Endometrial microvascular endothelial cells (primary cell): ENCODE measurements around the gene RIN1. TPM values are rescaled to one million over a fixed set of nuclear protein-coding genes. Genes with fewer than 3 reads are reported as not detected.

Experiments
- in situ Hi-C: cut with HindIII; loops from 2 replicates; pipeline ENCODE4 v1.10.0; 2017; ENCODE audit warnings: low sequenced_read_pairs, low pct_unique_long_range_greater_than_20kb; ENCODE audit errors: inconsistent ontology term
- total RNA-seq: library from RNA; depleted of rRNA; stranded (reverse); fragments of >200 nt; gene quantifications from one replicate; pipeline ENCODE4 v1.2.3, GENCODE V29; 2015; ENCODE audit errors: inconsistent ontology term

RIN1 gene
- total RNA-seq, 1 donor from 2014 or later = 15.5 TPM

DNA sequence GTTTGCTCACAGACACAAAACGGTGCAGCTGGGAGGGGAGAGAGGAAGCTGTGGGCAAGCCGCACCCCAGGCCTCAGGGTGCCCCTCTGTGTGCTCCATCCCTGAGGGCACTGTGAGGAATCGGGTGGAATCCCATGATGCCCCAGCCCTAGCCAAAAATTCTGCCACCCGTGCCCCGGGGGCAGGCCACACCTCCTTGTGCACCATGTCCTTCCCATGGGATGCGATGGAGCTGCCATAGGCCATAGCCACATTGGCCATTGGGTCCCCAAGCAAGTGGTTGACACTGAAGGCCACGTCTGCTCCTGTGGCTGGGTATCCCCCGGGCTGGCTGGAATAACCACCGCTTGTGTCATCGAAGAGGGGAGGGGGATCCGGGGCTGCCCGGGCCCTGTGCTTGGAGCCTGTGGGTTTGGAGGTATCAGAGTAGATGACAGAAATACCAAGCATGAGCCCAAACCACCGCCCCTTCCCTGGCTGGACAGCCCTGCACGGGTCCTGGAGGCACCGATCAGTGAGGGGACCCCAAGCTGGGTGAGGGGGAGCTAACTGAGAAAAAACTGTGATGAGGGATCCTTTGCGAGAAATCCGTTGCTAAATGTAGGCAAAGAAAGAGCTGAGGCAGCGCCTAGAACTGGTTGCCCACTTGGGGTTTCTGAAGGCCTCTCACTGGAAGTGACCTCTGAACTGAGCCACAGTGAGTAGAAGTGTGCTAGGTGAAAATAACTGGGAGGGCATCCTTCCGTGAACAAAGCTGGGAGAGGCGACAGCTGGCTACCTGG is 48.2 kb downstream of the RIN1 start:
- in situ Hi-C loops = no loop called here

DNA sequence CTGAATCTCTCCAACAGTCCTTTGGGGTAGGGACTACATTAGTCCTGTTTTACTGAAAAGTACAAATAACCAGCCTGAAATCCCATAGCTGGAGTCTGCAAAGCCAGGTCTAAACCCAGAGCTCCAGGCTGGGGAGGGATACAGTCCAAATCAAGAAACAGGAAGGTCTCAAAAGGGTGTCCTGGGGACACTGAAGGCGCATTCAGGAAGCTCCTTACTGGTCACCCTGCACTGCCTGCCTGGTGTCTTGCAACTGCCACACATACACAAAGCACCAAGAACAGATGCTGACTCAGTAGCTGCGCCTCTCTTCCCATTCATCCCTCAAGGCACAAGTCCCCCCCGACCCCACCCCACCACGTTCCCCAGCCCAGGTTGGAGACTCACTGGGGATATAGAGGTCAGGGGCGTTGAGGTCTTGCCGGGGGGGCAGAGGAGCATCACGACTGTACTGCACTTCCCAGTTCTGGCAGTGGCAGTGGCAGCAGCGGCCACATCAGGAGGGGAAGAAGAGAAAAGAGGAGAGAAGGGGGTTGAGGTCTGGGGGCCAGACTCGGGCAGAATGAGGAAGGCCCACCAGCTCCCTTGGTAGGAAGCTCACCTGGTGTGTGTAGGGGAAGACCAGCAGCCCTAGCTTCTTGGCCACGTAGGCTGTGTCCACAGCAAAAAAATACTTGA is 48.9 kb downstream of the RIN1 start:
- in situ Hi-C loops = no loop called here

DNA sequence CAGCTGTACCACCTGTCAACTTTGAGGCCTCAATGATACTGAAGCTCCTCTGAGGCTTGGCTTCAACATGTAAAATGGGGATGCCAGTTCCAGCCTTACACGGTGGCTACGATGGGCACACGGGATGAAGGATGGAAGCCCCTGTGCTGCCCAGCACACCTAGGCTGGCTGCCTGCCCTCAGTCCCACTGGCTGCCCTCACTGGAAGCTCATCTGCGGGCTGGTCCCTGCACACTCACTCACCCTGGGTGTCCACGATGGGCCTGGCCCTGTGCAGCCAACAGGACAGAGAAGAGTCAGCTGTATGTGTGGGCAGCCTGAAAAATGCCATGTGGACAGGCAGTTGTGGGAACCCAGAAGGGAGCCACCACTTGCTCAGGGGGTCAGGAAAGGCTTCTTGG is 49.5 kb downstream of the RIN1 start:
- in situ Hi-C loops = no loop called here

DNA sequence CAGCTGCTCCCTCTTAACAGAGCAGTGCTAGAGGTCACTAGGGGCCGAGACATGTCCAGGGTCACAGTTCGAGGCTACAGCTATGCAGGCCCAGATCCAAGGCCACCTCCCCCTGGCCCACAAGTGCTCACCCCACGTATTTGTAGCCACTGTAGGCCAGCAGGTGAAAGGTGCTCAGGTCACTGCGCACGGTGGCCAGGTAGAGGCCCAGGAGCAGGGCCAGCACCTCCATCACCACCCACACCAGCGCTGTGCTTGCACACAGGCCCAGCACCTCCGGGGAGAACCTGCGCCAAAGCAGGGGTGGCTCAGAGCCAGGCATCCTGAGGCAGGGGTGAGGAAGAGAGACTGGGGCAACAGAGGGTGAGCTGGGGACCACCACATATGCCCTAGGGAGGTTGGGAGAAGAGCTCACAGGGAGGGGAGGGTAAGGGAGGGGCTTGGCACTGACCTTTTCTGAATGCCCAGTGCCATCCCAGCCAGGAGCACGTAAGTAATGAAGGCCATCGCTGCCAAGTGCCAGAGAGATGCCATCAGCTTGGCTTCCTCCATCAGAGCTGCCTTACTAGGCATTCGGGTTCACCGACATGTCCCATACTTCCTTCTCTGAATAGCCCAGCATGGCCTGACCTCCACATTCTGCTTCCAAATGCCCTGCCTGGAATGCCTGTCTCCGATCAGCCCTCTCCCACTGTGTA is 50.8 kb downstream of the RIN1 start:
- in situ Hi-C loops = no loop called here

DNA sequence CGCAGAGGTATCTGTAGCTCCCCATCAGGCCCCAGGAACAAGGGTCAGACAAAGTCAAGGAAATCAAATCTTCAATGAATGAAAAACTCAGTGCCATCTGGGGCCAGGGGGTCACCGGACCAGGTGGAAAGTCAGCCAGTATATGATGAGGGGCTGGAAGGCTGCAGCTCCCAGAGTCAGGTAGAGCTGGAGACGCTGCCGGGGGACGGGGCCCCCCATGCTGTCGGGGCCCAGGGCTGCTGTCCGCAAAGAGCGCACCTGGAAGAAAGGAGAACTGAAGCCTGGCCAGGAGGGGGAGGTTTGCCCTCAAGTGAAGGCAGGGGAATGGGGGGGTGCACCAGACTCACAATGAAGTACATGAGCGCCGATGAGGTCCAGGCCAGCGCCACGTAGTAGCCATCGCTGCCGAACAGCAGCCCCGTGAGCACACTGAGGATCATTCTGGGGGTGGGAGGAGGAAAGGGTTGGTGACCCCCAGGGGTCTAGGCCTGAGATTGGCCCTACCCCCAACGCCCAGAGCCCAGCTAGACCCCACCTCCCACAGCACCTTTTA is 51.6 kb downstream of the RIN1 start:
- in situ Hi-C loops = no loop called here

DNA sequence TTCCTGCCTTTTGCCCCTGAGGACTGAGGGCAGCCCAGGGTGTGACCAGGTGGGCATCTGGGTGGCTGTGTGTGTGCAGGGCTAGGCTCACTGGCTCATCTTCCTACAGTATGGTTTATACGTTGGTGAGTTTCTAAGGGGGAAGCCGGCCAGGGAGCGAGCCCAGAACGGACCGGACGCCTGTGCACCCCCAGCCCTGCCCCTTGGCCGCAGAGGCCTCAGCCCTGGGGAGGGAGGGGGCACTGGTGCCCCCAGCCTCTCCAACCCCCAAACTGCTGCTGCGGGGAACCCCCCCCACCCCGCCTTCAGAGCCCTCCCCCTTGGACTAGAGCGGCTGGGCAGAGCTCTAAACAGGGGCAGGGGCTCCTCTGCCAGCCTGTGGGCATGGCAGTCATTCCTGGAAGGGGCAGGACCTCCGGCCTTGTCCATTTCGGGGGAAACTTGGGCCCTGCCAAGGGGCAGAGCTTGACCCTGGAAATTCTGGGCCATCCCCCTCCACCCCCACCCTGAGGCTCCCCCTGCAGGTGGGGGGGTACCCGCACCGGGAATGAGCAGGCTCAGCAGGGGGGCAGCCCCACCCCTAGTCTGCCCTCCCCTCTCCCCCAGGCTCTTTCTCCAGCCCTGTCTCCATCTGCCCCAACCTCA is 52.7 kb downstream of the RIN1 start:
- in situ Hi-C loops = no loop called here

DNA sequence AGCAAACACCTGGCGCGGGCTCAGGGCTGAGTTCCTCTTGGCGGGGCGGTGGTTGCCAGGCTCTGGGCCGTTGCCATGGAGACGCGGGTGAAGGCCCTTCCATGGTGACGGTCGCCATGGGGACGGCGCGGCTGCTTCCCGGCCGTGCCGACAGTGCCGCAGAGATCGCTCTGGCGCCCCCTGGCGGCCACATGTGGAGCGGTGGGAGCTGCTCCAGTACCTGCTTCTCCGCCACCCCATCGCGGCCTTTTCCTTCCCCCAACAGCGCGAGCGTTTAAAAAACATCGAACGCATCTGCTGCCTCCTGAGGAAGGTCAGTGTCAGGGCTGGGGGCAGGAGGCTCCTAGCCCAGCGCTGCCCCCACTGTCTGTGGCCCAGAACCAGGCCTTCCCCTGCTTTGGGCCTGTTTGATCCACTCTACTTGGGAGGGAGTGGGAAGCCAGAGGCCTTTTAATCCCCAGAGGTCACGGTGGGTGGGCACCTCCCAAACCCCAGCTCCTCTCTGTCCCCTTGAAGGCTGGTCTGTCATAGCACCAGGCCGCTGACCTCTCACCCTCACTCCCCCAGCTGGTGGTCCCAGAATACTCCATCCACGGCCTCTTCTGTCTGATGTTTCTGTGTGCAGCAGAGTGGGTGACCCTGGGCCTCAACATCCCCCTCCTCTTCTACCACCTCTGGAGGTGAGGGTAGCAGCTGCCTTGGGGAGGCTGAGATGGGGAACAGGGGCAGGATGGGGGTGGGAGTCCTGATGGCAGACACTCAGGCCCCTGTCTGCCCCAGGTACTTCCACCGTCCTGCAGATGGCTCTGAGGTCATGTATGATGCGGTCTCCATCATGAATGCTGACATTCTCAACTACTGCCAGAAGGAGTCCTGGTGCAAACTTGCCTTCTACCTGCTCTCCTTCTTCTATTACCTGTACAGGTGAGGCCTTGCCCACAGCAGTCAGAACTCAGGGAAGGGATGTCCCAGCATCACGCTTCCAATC is 53.5 kb downstream of the RIN1 start:
- in situ Hi-C loops = no loop called here

Other genes with a start within 250 kb of the RIN1 start
- gene KLC2, start 78.7 kb downstream of the RIN1 start, total RNA-seq = 21.6 TPM
- 190 TPM for gene RAB1B, start 67.8 kb downstream of the RIN1 start, total RNA-seq
- gene CNIH2, start 58.3 kb downstream of the RIN1 start, total RNA-seq = not detected
- 171 TPM for gene YIF1A, start 47.3 kb downstream of the RIN1 start, total RNA-seq
- not detected for gene TMEM151A, start 44.5 kb downstream of the RIN1 start, total RNA-seq
- 2.0 TPM for gene CD248, start 19.4 kb downstream of the RIN1 start, total RNA-seq
- 102 TPM for gene BRMS1, start 8.7 kb upstream of the RIN1 start, total RNA-seq
- gene B4GAT1, start 11.2 kb upstream of the RIN1 start, total RNA-seq = 27.8 TPM
- not detected for gene SLC29A2, start 35.3 kb upstream of the RIN1 start, total RNA-seq
- gene NPAS4, start 84.6 kb upstream of the RIN1 start, total RNA-seq = not detected
- gene MRPL11, start 102.4 kb upstream of the RIN1 start, total RNA-seq = 77.6 TPM
- gene PELI3, start 130.5 kb upstream of the RIN1 start, total RNA-seq = 7.9 TPM
- gene DPP3, start 144.0 kb upstream of the RIN1 start, total RNA-seq = 79.5 TPM
- gene BBS1, start 174.2 kb upstream of the RIN1 start, total RNA-seq = 26.7 TPM
- 20.6 TPM for gene ZDHHC24, start 209.6 kb upstream of the RIN1 start, total RNA-seq
- gene ACTN3, start 210.5 kb upstream of the RIN1 start, total RNA-seq = not detected
- gene CTSF, start 232.2 kb upstream of the RIN1 start, total RNA-seq = 17.6 TPM